GM12801 (cell line): ENCODE measurements around the gene UPF1.

Source experiments
- TF ChIP-seq, protein P1 (sequence below): IDR thresholded peaks from one replicate; pipeline ENCODE4 v1.5.1; 2011; ENCODE audit warnings: control low read depth; ENCODE audit not compliant: insufficient read length; ENCODE audit errors: extremely low read depth

UPF1 gene

DNA sequence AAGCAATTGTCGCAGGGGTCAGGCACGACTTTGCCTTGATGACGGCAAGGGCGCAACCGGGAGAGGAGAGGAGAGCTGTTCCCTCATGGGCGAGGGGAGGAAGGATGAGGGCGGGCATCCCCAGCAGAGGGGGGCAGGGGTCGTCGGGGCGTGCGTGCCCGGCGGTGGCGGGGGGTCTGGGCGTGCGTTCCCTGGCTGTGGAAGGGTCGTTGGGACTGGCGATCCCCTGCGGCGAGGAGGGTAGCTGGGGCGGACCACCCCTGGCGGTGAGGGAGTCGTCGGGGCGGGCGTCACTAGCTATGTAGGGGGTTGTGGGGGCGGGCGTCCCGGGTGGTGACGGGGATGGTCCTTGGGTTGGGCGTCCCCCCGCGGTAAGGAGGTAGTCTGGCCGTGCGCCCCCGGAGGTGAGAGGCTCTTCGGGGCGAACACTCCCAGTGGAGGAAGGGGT lies 42.3 kb upstream of the UPF1 start:
- TF ChIP-seq, protein P1, sequence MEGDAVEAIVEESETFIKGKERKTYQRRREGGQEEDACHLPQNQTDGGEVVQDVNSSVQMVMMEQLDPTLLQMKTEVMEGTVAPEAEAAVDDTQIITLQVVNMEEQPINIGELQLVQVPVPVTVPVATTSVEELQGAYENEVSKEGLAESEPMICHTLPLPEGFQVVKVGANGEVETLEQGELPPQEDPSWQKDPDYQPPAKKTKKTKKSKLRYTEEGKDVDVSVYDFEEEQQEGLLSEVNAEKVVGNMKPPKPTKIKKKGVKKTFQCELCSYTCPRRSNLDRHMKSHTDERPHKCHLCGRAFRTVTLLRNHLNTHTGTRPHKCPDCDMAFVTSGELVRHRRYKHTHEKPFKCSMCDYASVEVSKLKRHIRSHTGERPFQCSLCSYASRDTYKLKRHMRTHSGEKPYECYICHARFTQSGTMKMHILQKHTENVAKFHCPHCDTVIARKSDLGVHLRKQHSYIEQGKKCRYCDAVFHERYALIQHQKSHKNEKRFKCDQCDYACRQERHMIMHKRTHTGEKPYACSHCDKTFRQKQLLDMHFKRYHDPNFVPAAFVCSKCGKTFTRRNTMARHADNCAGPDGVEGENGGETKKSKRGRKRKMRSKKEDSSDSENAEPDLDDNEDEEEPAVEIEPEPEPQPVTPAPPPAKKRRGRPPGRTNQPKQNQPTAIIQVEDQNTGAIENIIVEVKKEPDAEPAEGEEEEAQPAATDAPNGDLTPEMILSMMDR = no peak

- TF ChIP-seq, protein P1 = no peak
Observed at GRCh38 chr19:18789883-18790565, 41.7 kb upstream of the UPF1 start.

GRCh38 chr19:18790566-18791314 lies 41.0 kb upstream of the UPF1 start, which contains the start of gene COMP:
COMP (minus strand) TSS chr19:18791305; CDS start chr19:18791269, 36 bp downstream.
- TF ChIP-seq, protein P1 = no peak

- TF ChIP-seq, protein P1 = no peak
Observed at GRCh38 chr19:18791315-18791678, 40.5 kb upstream of the UPF1 start.

GRCh38 chr19:18792661-18793060 lies 39.1 kb upstream of the UPF1 start:
- TF ChIP-seq, protein P1 = no peak

DNA sequence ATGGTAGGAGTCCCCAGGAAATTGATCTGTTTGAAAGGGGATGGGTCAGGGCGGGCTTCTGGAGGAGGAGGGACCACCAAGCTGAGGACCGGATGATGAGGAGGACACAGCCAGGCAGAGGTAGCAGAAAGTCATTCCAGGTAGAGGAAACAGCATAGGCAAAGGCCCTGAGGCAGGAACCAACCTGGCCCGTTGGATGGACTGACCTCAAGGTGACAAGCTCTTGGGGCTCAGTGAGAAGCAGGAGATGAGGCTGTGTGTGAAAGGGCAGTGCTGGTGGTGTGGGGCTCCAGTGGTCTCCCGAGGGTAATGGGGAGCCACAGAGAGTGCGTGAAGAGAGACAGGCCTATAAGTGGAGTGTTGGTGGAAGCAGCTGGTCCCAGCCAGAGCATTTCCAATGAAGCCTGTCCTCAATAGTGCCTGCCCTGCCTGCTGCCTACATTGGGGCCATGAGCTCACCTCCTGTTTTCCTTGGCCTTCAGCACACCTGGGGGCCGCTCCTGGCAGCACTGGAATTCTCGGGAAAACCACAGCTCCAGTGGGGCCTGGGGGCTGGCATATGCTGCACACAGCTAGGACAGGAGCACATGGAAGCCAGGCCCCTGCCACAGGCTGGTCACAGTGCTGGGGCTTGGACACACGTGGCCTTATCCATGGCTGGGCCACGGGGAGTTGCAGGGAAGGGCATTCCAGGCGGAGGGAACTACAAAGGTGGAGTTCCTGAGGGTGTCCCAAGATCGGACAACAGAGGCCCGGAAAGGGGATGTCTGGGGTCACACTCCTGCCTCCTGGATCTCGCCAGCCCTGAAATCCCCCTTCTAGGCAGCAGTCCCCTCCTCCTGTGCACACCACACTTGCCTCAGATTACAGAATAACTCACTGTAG lies 38.4 kb upstream of the UPF1 start:
- TF ChIP-seq, protein P1 = no peak

- TF ChIP-seq, protein P1 = no peak
Observed at GRCh38 chr19:18794029-18794313, 37.8 kb upstream of the UPF1 start.
